Suprapubic skin (tissue), 4 donors: ENCODE data around the gene POPDC2.

Experiments used
- EP300 ChIP-seq: sonication (generic); formaldehyde crosslinking; IDR thresholded peaks from one replicate; pipeline ENCODE4 v1.6.1; 2017; ENCODE audit warnings: antibody characterized with exemption
- POLR2AphosphoS5 ChIP-seq, 3 donors: sonication (generic); formaldehyde crosslinking; IDR thresholded peaks; one replicate each; pipeline ENCODE4 v1.6.1; 2017; ENCODE audit warnings: antibody characterized with exemption in 3 of 3
- TF ChIP-seq, protein P1 (sequence below), 2 donors: fragments of 200-600 bp in 1 of 2; fragments of 450-650 bp in 1 of 2; sonication (generic) in 1 of 2; IDR thresholded peaks; one replicate each; pipeline ENCODE4 v1.5.1; 2016 to 2019; ENCODE audit warnings: antibody characterized with exemption in 2 of 2, mild to moderate bottlenecking in 1 of 2, moderate library complexity in 1 of 2

DNA sequence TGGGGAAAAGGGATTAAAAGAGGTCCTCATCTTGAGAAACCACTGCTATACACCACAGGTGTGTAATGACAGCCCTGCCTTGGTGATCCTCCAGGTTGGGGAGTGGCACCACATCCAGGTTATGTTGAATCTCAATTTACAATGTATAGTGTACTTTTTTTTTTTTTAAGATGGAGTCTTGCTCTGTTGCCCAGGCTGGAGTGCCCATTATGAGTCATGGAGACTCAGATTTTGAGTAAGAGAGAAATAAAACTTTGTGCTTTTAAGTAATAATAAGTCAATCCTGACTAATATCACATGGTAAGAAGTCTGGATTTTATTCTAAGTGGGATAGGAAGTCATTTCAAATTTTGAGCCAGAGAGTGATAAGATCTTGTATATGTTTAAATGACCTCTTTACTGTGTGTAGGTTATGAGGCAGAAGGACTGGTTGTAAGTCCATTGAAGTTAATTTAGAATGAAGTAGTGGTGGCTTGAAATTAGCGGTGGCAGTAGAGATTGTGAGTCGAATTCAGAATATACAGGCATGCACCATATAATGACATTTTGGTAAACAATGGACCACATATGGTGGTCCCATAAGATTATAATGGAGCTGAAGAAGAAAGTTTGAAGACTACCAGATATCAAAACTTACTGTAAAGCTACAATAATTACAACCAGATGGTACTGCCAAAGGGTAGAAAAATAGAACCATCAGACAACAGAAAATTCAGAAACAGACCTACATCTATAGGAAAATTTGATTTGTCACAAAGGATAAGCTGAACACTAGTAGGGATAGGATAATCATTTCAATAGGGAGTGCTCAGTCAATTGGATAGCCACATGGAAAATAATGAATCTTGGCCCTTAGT lies 20.7 kb downstream of the POPDC2 start:
- TF ChIP-seq, protein P1, sequence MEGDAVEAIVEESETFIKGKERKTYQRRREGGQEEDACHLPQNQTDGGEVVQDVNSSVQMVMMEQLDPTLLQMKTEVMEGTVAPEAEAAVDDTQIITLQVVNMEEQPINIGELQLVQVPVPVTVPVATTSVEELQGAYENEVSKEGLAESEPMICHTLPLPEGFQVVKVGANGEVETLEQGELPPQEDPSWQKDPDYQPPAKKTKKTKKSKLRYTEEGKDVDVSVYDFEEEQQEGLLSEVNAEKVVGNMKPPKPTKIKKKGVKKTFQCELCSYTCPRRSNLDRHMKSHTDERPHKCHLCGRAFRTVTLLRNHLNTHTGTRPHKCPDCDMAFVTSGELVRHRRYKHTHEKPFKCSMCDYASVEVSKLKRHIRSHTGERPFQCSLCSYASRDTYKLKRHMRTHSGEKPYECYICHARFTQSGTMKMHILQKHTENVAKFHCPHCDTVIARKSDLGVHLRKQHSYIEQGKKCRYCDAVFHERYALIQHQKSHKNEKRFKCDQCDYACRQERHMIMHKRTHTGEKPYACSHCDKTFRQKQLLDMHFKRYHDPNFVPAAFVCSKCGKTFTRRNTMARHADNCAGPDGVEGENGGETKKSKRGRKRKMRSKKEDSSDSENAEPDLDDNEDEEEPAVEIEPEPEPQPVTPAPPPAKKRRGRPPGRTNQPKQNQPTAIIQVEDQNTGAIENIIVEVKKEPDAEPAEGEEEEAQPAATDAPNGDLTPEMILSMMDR (IDR thresholded peaks at IDR 0.05), result no peak
- TF ChIP-seq EP300, result no peak
- TF ChIP-seq POLR2AphosphoS5 (IDR thresholded peaks at IDR 0.05), result no peak
